HepG2 (cell line): ENCODE results near the gene BMF. TPM values are rescaled to one million over a fixed set of nuclear protein-coding genes. Genes with fewer than 3 reads are reported as not detected.

Source experiments
- ATF7 ChIP-seq, 2 experiments: fragments of 450-650 bp in 1 of 2; sonication (generic) in 1 of 2; formaldehyde crosslinking in 1 of 2; IDR thresholded peaks; 2 replicates each; pipeline versions ENCODE4 v1.4.0 to v1.6.1; 2016 to 2020; ENCODE audit warnings: antibody characterized with exemption in 1 of 2, mild to moderate bottlenecking in 1 of 2, missing genetic modification reagents in 1 of 2
- CAMTA2 ChIP-seq: sonication (generic); formaldehyde crosslinking; IDR thresholded peaks from 2 replicates; pipeline ENCODE4 v1.4.0; 2020; ENCODE audit warnings: mild to moderate bottlenecking, missing genetic modification reagents, borderline replicate concordance
- FOXJ3 ChIP-seq: sonication (generic); formaldehyde crosslinking; IDR thresholded peaks from 2 replicates; pipeline ENCODE4 v1.4.0; 2020; ENCODE audit warnings: missing genetic modification reagents, mild to moderate bottlenecking, borderline replicate concordance
- HNRNPL ChIP-seq: fragments of 200-400 bp; formaldehyde crosslinking; IDR thresholded peaks from 2 replicates; pipeline ENCODE4 v1.6.1; 2017; ENCODE audit warnings: mild to moderate bottlenecking, low read depth, low read length
- KLF9 ChIP-seq: IDR thresholded peaks from 2 replicates; pipeline ENCODE4 v1.6.1; 2016; ENCODE audit warnings: low read depth
- MYNN ChIP-seq: sonication (generic); formaldehyde crosslinking; IDR thresholded peaks from 2 replicates; pipeline ENCODE4 v1.4.0; 2020; ENCODE audit warnings: mild to moderate bottlenecking, low read depth, missing genetic modification reagents
- SOX5 ChIP-seq: IDR thresholded peaks from 2 replicates; pipeline ENCODE4 v1.6.1; 2016; ENCODE audit warnings: borderline replicate concordance
- ZBTB1 ChIP-seq: sonication (generic); formaldehyde crosslinking; IDR thresholded peaks from 2 replicates; pipeline ENCODE4 v1.4.0; 2020; ENCODE audit warnings: missing genetic modification reagents, borderline replicate concordance
- ZBTB7A ChIP-seq: sonication (generic); formaldehyde crosslinking; IDR thresholded peaks from 2 replicates; pipeline ENCODE4 v1.8.0; 2022; ENCODE audit warnings: mild to moderate bottlenecking, missing genetic modification reagents
- ZNF616 ChIP-seq: sonication (generic); formaldehyde crosslinking; IDR thresholded peaks from 2 replicates; pipeline ENCODE4 v1.5.0; 2020; ENCODE audit warnings: low read depth, mild to moderate bottlenecking, missing genetic modification reagents
- ZNF639 ChIP-seq: conservative IDR thresholded peaks from 2 replicates; pipeline ENCODE4 v1.6.1; 2018; ENCODE audit warnings: missing genetic modification reagents
- ZNF816 ChIP-seq: sonication (generic); formaldehyde crosslinking; IDR thresholded peaks from 2 replicates; pipeline ENCODE4 v1.8.0; 2022; ENCODE audit warnings: missing genetic modification reagents, mild to moderate bottlenecking, borderline replicate concordance
- ZSCAN29 ChIP-seq: sonication (generic); formaldehyde crosslinking; conservative IDR thresholded peaks from 2 replicates; pipeline ENCODE4 v1.4.0; 2020; ENCODE audit warnings: mild to moderate bottlenecking, missing genetic modification reagents
- polyA plus RNA-seq, 8 experiments: library from polyadenylated mRNA; depleted of rRNA in 3 of 8; stranded (reverse) in 7 of 8; unstranded in 1 of 8; fragments of >200 nt; fragmentation: Illumina TruSeq in 4 of 8; extraction: Trizol in 4 of 8; gene quantifications; 2 replicates each; pipeline versions ENCODE4 v1.2.1 to v1.2.3, GENCODE V29; 2011 to 2016; ENCODE audit warnings: low read depth in 4 of 8, missing spikeins in 1 of 8, mixed read lengths in 1 of 8; ENCODE audit not compliant: insufficient read depth in 1 of 8
- total RNA-seq, 5 experiments: library from RNA; depleted of rRNA; stranded (reverse); fragments of >200 nt; fragmentation: Illumina TruSeq; extraction: Trizol; gene quantifications; 2 replicates each; pipeline ENCODE4 v1.2.3, GENCODE V29; 2016; ENCODE audit warnings: low read depth in 1 of 5
- TF ChIP-seq, protein P1 (sequence below): IDR thresholded peaks from 2 replicates; pipeline ENCODE4 v1.6.1; 2016; ENCODE audit warnings: low read depth, missing genetic modification reagents, missing compliant biosample characterization
- TF ChIP-seq, protein P2 (sequence below): sonication (generic); formaldehyde crosslinking; IDR thresholded peaks from 2 replicates; pipeline ENCODE4 v1.8.1; 2023; ENCODE audit warnings: mild to moderate bottlenecking, moderate library complexity, missing genetic modification reagents
- TF ChIP-seq, protein P3 (sequence below): sonication (generic); formaldehyde crosslinking; IDR thresholded peaks from 2 replicates; pipeline ENCODE4 v1.8.1; 2022; ENCODE audit warnings: mild to moderate bottlenecking, missing genetic modification reagents

BMF gene
- total and polyA plus RNA-seq, 2 of the 13 experiments (the other 11 are each of a cell fraction or from before 2014, with no cell fraction given): 8.7 to 15.9 TPM

GRCh38 chr15:40067921-40068624, 40.6 kb downstream of the BMF start (continued):
- TF ChIP-seq, protein P1, sequence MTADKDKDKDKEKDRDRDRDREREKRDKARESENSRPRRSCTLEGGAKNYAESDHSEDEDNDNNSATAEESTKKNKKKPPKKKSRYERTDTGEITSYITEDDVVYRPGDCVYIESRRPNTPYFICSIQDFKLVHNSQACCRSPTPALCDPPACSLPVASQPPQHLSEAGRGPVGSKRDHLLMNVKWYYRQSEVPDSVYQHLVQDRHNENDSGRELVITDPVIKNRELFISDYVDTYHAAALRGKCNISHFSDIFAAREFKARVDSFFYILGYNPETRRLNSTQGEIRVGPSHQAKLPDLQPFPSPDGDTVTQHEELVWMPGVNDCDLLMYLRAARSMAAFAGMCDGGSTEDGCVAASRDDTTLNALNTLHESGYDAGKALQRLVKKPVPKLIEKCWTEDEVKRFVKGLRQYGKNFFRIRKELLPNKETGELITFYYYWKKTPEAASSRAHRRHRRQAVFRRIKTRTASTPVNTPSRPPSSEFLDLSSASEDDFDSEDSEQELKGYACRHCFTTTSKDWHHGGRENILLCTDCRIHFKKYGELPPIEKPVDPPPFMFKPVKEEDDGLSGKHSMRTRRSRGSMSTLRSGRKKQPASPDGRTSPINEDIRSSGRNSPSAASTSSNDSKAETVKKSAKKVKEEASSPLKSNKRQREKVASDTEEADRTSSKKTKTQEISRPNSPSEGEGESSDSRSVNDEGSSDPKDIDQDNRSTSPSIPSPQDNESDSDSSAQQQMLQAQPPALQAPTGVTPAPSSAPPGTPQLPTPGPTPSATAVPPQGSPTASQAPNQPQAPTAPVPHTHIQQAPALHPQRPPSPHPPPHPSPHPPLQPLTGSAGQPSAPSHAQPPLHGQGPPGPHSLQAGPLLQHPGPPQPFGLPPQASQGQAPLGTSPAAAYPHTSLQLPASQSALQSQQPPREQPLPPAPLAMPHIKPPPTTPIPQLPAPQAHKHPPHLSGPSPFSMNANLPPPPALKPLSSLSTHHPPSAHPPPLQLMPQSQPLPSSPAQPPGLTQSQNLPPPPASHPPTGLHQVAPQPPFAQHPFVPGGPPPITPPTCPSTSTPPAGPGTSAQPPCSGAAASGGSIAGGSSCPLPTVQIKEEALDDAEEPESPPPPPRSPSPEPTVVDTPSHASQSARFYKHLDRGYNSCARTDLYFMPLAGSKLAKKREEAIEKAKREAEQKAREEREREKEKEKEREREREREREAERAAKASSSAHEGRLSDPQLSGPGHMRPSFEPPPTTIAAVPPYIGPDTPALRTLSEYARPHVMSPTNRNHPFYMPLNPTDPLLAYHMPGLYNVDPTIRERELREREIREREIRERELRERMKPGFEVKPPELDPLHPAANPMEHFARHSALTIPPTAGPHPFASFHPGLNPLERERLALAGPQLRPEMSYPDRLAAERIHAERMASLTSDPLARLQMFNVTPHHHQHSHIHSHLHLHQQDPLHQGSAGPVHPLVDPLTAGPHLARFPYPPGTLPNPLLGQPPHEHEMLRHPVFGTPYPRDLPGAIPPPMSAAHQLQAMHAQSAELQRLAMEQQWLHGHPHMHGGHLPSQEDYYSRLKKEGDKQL (CRISPR knock-in tag): no peak
- no peak for TF ChIP-seq ATF7 (IDR thresholded peaks at IDR 0.05)
- TF ChIP-seq ATF7 (CRISPR knock-in tag; IDR thresholded peaks at IDR 0.05): no peak
- TF ChIP-seq ZBTB7A (CRISPR knock-in tag): no peak
- no peak for TF ChIP-seq KLF9 (CRISPR knock-in tag)
- TF ChIP-seq, protein P2, sequence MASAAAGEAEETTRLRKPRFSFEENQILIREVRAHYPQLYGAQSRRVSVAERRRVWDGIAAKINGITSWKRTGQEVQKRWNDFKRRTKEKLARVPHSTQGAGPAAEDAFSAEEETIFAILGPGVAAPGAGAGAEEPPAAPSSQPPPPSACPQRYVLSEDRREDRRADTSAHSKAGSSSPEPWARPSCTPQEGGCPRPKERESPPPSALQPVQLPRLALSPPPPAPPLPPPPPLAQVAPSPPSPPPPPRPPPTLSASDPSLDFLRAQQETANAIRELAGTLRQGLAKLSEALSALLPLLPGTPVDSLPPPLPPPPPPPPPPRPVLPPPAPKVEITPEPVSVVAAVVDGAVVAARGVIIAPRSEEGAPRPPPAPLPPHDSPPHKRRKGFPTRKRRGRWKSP: no peak
- TF ChIP-seq SOX5 (CRISPR knock-in tag): no peak
- TF ChIP-seq ZNF616 (CRISPR knock-in tag): no peak
- TF ChIP-seq, protein P3, sequence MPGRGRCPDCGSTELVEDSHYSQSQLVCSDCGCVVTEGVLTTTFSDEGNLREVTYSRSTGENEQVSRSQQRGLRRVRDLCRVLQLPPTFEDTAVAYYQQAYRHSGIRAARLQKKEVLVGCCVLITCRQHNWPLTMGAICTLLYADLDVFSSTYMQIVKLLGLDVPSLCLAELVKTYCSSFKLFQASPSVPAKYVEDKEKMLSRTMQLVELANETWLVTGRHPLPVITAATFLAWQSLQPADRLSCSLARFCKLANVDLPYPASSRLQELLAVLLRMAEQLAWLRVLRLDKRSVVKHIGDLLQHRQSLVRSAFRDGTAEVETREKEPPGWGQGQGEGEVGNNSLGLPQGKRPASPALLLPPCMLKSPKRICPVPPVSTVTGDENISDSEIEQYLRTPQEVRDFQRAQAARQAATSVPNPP (CRISPR knock-in tag): no peak
- no peak for TF ChIP-seq ZNF816
- TF ChIP-seq HNRNPL: no peak
- no peak for TF ChIP-seq ZBTB1 (CRISPR knock-in tag)
- no peak for TF ChIP-seq FOXJ3
- TF ChIP-seq CAMTA2 (CRISPR knock-in tag): no peak
- no peak for TF ChIP-seq ZNF639 (CRISPR knock-in tag)
- no peak for TF ChIP-seq ZSCAN29 (CRISPR knock-in tag)
- TF ChIP-seq MYNN: no peak
